Left cardiac atrium (tissue), 4 donors: ENCODE data around the gene MPEG1. TPM values are rescaled to one million over a fixed set of nuclear protein-coding genes. Genes with fewer than 3 reads are reported as not detected.

Experiments used
- ATAC-seq, 2 donors: fragments of 200-7000 bp; cut with Tn5 transposase; one replicate each; pipeline ENCODE4 v1.9.1; 2020; ENCODE audit warnings: mild to moderate bottlenecking in 2 of 2, moderate library complexity in 2 of 2
- DNase-seq: peaks from one replicate; pipeline ENCODE4 v3.0.0-alpha.2; 2020
- intact Hi-C, 2 donors: fragments of 100-400 bp; cut with DNase I; formaldehyde crosslinking; loops; one replicate each; pipeline versions ENCODE4 v1.14.1 to v1.15.1; 2022 to 2023
- long read RNA-seq: library from polyadenylated mRNA; unstranded; transcript quantifications from one replicate; pipeline ENCODE4 v2.0.0, GENCODE V29; 2021
- total RNA-seq, 2 donors: library from RNA; stranded (reverse); fragmentation: NEBNext Ultra II Directional; extraction: Animal tissue kit (Norgen Biotek cat#: 25700); gene quantifications; one replicate each; pipeline ENCODE4 v1.2.1, GENCODE V29; 2021
- donor health status: DM: no; HTN: yes; CAD: no.
- donor health status: DM: no; HTN: yes; CAD: no; lungs with severe emphysema.
- donor health status: DM: yes; HTN: yes; CAD: no.
- donor health status: Dilated cardiomyopathy.

The MPEG1 gene, protein sequence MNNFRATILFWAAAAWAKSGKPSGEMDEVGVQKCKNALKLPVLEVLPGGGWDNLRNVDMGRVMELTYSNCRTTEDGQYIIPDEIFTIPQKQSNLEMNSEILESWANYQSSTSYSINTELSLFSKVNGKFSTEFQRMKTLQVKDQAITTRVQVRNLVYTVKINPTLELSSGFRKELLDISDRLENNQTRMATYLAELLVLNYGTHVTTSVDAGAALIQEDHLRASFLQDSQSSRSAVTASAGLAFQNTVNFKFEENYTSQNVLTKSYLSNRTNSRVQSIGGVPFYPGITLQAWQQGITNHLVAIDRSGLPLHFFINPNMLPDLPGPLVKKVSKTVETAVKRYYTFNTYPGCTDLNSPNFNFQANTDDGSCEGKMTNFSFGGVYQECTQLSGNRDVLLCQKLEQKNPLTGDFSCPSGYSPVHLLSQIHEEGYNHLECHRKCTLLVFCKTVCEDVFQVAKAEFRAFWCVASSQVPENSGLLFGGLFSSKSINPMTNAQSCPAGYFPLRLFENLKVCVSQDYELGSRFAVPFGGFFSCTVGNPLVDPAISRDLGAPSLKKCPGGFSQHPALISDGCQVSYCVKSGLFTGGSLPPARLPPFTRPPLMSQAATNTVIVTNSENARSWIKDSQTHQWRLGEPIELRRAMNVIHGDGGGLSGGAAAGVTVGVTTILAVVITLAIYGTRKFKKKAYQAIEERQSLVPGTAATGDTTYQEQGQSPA
- 10 to 100 TPM; 16.4 to 38.1 TPM for total RNA-seq
- long read RNA-seq, full-length matches to known transcripts = 1 of 1 reads
- long read RNA-seq, partial matches to known transcripts = 0 of 1 reads
- long read RNA-seq, other reads (novel, unspliced or antisense) = 0 of 1 reads

DNA sequence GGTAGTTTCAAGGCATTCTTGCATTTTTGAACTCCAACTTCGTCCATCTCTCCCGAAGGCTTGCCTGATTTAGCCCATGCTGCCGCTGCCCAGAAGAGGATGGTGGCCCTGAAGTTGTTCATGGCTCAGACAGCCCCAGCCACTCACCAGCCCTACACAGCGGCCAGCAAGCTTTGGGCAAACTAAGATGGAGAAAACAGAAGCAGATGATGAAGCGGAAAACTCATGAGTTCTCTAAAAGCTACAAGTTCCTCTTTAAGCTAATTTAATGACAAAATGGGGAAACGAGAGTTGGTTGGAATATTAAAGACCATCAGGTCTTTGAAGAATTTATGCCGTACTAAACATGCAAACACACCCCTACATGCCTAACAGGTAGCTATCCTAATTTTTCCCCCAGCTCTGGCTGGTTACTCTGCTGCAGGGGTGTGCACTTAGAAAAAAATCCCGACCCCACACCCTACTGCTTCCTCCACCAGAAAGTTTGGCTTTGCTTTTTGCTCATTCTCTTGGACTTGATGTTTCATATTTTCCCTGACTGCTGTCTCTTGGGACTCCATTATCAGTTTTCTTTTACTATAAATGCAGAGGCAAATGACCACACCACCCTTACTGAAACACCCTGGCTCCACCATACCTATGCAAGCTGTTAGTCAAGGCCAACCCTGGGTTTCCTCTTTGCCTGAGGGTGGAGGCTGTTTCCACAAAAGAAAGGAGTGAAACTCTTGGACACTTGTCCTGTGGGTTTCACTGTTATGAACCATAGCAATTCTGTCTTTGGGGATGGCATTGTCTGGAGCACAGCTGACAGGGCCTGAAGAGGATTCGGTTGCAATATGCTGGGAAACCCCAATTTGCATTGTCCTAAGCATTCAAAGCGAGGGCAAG, at the start of gene MPEG1:
TSS of gene MPEG1 (minus strand) at position 184 of the 888 bp plus-strand sequence. CDS start at position 122, 62 bp downstream.
- intact Hi-C loops = no loop called here
- no peak for DNase-seq
- peak; percentile 26 to 44 for ATAC-seq

DNA sequence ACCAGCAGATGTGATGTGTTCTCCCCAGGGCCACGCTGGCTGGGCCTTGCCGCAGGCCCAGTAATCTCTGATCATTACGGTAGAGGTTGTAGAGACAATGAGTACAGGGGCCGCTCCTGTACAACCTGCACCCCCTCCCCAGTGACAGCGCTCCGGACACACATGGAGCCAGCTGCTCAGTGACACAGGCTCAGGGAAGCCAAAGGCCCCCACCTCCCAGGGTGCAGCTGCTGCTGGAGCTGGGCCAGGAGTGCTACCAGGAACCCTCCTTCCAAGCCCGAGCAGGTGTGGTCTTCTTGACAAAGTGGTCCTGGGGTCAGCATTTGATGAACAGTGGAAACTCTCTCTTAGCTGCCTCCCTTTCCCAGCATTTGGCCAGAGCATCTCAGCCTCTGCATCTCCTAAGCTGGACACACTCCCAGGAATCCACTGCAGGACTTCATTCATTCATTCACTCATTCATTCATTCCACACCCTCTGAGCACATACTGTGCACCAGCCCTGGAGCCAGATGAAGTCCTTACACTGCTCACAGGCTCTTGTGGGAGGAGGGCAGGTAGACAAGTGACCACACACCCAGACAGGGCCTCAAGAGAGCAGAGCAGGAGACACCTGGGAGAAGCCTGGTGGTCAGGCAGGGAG, 49.6 kb upstream of the MPEG1 start:
- ATAC-seq (no peak), DNase-seq (no peak)
- intact Hi-C loops = no loop called here

- no peak for DNase-seq
- ATAC-seq = no peak
- intact Hi-C loops = no loop called here
Observed at GRCh38 chr11:59261150-59261549, 48.4 kb upstream of the MPEG1 start.

DNA sequence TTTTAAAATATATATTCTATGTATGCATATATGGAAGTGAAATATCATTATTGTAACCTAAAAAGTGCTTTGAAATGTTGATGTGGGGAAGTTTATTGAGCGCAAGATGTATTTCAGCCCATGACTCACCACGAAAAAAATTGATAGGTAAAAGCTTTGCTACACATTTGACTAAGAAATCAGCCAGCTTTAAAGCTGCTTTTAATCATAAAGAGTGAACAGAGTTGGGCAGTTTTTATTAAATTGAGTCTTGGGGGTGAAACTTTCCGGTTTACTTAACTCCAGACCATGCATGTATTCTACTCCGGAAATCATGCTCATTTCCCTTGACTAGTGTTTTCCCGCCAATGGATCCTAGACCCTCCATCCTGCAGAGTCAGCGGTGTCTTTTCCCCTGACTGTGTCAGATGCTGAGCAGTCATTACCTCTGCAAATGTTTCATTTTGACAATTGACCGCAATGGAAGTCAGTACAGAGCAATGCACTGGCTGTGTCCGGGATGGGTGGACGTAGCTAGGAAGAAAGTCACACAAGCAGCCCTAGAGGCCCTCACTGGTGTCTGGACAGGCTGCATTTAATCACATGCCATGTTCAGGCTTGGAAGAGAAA, 47.2 kb upstream of the MPEG1 start:
- ATAC-seq = no peak
- no peak for DNase-seq
- intact Hi-C loops = no loop called here

DNA sequence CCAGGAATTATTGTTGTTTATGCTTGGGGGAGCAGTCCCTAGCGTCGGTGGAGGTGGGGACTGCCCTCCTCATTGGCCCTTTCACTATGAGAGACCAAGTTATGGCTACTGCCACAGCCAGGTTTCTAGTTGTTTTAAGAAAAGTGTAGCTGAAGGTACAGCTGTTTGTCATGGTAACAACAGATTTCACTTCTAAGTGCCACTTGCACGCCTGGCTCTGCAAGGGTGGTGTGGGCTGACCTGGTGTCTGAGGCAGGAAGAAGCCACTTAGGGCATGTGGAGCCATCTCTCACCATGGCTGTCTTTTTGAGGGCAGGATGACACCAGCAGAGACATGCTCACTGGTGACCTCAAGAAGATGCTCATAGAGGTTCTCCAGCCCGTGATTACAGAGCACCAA, 46.3 kb upstream of the MPEG1 start:
- ATAC-seq (no peak), DNase-seq (no peak)
- intact Hi-C loops = no loop called here

DNA sequence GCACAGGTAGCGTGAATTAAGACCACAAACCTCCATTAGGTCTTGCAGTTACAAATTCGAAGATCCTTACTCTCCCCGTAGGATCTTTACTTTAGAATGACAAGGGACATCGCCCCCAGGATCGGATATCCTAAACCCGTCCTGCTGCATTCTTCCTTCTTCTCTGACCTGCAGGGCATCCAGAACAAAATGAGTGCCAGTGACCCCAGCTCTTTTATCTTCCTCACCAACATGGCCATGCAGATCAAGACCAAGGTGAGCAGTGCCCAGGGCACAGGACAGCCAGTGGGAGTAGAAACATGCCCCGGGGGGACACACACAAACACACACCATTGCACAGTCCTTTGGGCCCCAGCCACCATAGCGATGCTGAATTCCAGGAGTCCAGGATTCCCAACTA, 42.6 kb upstream of the MPEG1 start:
- ATAC-seq (no peak), DNase-seq (no peak)
- intact Hi-C loops = no loop called here

DNA sequence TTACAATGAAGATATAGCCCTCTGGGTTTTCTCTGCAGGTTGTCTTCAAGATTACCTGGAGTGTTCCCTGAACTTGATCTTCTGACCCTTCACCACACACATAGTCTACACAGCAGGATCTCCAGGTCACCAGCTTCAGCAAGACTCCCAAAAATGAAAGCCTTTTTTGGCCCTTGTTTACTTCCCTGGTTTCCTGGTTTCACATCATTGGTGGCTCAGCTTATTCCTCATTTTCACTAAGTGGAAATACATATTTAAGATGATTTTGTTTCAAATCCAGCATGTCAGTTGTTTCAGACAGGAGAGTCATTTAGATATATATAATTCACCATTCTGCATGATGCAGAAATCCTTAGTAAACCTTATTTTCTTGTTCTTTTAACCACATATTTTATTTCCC, 41.6 kb upstream of the MPEG1 start:
- intact Hi-C loops = no loop called here
- DNase-seq = no peak
- ATAC-seq = no peak

- ATAC-seq (no peak), DNase-seq (no peak)
- intact Hi-C loops = no loop called here
Observed at GRCh38 chr11:59253001-59253400, 40.3 kb upstream of the MPEG1 start.

GRCh38 chr11:59249535-59249934, 36.8 kb upstream of the MPEG1 start:
- intact Hi-C loops = no loop called here
- no peak for DNase-seq
- no peak for ATAC-seq

DNA sequence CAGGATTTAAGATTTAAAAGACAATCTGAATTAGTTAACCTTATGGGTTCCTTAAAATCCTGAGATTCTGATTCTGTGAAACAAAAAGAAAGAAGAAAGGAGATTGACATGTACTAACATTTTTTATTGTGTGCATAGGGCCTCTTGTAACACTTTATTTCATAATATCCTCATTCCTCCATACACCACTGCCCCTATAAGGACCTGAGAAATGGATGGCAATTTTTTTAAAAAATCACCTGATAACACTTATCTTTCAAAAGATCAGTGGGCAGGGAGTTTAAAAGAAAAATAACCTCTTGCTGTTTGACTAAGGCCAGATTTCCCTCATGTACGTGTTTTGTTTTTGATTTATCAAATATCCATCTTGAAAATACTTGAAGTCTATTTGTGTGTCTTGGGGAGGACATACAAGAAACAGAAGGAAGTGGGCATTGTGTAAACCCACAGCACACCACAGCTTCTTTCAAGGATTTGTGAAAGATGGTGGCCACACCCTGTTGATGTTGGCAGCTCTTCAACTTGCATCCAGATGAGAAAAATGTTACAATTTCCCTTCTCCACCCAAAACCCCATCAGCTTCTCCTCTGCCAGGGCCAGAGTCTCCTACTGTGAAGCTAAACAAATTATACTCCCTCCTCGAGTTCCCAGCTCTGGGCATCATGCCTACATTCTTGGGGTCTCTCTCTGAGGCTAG, 35.0 kb upstream of the MPEG1 start:
- DNase-seq = peak; percentile 58
- peak; percentile 30 to 87 for ATAC-seq
- intact Hi-C loops = no loop called here

DNA sequence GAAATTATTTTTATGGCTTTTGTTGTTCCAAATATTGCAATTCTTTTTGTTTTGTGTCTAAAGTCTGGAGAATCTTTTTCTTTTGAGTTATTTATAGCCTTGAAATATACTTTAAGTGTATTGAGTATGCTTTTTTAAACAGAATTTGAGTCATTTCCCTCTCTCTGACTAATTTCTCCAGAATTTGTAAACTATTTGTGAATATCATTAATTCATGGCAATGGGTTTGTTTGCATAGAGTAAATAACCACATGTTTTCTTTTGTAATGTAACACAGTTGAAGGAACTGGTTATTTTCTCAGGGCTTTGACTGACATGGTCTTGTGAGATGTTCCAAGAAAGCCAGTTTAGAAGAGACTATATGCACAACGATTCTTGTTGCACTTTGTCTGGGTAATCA, 30.9 kb upstream of the MPEG1 start:
- DNase-seq (no peak), ATAC-seq (no peak)
- intact Hi-C loops = no loop called here

DNA sequence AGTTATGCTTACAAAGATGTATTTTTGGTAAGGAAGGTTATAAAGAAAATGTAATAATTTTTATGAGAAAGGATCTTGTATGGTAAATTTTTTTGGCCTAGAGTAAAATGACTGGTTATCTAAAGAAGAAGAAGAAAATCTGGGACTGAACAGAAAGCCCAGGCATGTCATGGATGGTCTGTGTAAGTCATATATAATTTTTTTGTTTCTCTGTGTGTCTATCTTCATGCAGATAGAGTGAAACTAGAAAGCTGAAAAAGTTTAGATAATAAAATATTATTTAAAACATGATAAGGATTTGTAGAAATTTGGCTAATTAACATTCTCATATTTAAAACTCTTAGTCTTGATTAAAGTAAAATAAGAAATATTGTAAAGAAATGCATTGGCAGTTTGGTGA, 27.6 kb upstream of the MPEG1 start:
- ATAC-seq (no peak), DNase-seq (no peak)
- intact Hi-C loops = no loop called here

DNA sequence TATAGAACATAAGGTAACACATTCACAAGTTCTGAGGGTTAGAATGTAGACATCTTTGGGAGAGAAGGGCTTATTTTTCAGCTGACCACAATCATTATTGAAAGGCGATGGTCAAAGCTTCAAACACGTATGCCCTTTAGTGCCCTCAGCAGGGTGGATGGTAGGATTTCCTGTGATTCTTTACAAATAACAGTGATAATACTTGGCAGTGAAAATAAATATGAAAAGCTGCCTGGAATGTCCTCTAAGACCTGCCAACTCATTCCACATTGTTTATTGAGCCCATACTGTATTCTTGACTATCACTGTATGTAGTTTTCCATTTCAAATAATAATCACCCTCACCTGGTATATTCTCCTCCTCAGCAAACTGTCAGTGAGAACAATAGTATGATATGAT, 13.7 kb upstream of the MPEG1 start:
- intact Hi-C loops = no loop called here
- no peak for DNase-seq
- ATAC-seq = no peak

GRCh38 chr11:59225017-59225416, 12.3 kb upstream of the MPEG1 start:
- ATAC-seq (no peak), DNase-seq (no peak)
- intact Hi-C loops = no loop called here

DNA sequence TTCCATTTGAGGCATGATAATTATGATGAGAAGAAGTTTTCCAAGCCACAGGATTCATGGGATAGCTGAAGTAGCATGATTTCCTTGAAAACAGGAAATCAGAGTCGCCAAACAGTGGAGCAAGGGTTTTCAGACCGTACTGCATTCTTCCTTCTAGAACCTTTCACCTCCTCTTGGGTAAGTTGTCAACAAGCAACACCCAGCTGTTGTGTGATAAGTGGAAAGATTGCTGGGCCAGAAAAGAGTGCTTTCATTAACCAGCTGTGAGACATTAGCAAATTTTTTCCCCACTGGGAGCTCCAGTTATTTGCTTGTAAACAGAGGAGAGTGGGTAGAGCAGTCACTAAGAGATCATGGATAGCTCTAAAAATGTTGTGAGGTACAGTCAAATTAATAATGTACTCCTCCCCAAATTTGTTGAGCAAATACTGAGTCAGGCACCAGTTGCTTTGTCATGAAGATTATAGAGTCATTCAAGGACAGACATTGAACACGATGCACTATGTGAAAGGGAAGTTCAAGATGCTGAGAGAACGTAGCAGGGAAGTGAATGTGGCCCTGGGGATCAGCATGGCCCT, 11.7 kb upstream of the MPEG1 start:
- intact Hi-C loops = no loop called here
- ATAC-seq (peak; percentile 70 to 73), DNase-seq (no peak)

- intact Hi-C loops = no loop called here
- ATAC-seq (peak in 1 of 2 donors; percentile 30), DNase-seq (no peak)
Observed at GRCh38 chr11:59223611-59224010, 10.9 kb upstream of the MPEG1 start.

DNA sequence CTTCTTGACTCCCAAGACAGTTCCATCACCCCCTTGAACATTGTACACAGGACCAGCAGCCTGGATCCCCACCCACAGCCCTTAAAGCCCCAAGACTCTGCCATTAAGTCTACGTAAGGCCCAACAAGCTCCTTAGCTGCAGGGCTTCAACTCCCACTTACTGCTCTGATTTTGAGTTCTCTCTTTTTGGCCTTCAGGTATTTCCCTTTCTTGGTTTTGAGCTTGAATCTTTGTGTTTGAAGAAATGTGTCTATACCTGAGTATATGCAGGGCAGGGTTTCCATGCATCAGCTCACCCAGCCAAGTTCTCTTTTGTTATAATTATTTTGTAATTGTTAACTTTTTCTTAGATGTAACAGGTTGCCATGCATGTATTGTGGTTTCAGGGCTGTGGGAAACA, 10.4 kb upstream of the MPEG1 start:
- intact Hi-C loops = no loop called here
- no peak for ATAC-seq
- no peak for DNase-seq
